Kidney capillary endothelial cell (primary cell): ENCODE results near the gene SDCCAG8.

Experiments
- DNase-seq: peaks from one replicate; pipeline ENCODE4 v3.0.0-alpha.2; 2018; ENCODE audit warnings: low spot score

SDCCAG8 gene

GRCh38 chr1:243390162-243390791 is 134.4 kb downstream of the SDCCAG8 start:
- peak; percentile 71 for DNase-seq

DNA sequence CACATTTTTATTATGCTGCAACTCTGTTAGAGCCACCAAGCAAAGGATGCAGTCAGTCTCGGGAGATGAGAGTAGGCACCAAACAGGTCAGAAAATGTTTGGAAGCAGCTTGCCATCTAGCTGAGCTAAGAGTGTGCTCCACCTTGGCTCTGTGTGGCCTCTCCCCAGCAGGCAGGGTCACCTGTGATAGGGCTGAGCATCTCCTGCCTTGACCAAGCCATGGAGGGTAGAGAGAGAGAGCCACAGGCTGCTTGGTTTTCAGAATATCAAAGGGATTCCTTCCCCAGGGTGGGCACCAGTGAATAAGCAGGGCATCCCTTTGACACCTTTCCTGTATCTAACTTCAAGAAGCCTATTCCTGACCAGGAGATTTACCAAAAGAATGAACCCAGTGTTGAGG is 135.5 kb downstream of the SDCCAG8 start:
- DNase-seq = no peak

DNA sequence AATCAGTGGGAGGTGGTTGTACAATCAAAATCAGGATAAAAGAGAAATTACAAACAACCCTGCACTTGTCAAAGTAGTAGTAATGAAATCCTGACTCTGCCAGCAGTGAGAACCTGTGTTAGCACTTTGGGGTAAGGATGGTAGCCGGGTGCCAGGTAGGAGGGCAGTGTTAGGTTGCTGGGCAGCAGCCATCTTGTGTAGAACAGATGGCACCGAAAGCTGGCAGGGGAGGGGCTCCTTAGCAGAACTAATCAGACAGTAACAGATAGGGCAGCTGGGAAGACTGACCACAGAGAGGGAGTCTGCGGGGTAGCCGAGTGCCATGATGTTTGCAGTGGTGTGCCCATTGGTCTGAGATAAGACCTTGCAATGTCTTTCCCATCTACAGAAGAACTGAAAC is 137.3 kb downstream of the SDCCAG8 start:
- DNase-seq = no peak

DNA sequence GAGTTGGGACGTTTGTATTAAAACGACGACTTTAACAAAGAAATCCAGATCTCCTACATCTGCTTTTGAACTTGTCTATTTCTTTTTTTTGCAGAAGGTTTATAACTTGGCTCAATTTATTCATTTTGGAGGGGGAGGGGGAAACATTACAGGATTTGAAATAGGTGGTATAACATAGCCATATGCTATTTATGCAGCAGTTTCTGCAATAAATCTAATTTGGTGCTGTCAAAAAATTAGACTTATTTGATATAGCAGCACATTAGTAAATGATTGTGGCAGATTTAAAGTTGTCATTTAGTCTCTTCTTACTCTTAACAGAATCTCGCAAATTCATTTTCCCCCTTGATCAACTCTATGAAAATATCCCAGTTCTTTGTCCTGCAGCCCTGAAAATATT is 138.2 kb downstream of the SDCCAG8 start:
- DNase-seq = no peak

- no peak for DNase-seq
Measured at GRCh38 chr1:243394601-243395464, 139.0 kb downstream of the SDCCAG8 start.

DNA sequence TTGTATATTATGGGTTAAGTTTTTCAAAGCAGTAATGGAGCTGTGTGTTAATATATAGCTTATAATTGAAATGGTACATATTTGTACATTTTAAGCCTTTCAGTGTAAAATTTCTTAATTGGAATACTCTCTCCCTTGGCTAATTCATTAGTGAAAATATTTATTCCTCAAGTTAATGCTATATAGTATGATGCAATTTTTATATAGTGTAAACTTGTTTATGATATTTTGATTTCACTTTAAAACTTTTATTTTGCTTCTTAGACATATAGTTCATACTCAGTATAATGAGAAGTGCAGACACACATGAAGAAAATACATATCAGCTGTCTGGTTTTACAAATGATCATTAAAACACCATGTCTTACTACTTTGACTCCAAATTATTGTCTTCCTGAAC is 140.6 kb downstream of the SDCCAG8 start:
- no peak for DNase-seq

DNA sequence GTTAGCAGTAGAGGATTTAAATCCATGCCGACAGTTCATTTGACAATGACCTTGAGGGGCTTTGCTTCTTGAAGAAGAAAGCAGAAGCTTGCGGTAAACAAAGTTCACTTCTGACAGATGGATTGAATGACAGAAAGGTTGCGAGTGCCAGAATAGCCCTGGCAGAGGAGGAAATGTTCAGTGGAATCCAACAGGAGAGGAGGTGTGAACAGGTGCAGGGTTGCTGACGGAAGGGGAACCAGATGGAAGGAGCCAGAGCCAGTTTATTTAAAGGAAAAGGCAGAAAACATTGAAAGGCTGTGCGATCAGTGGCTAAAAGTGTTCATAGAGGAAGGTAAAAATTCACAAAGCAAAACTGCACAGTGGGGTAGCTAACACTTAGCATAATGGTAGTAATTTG is 141.0 kb downstream of the SDCCAG8 start:
- DNase-seq = no peak

DNA sequence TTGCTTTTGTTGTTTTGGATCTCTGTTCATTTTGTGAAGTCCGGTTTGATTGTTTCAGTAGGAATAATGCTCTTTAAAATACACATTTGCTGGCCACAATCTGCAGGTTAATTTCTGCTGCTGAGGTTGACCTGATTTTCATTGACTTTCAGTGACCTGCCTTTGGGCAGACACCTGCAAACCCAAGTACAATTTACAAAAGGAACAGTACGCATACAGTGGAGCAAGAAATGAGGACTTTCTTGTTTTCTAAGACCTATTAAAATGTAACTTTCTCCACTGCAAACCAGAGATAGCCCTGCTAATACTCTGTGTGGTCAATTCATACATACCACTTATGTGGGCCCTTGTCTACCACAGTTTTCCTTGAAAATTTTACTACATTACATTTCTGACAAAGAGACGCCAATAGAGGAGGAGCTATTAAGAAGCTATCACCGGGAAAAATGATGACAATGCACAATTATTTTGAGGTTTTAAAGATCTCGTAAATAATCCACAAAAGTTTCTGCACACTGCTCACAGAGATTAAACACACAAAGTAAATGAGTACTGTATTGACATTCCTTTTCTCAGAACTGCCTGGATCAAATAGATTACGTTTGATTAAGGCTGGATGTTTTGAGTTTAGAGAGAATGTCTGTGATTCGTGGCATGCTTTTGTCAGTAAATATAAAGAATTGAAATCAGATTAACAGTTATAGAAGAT is 141.9 kb downstream of the SDCCAG8 start:
- no peak for DNase-seq

DNA sequence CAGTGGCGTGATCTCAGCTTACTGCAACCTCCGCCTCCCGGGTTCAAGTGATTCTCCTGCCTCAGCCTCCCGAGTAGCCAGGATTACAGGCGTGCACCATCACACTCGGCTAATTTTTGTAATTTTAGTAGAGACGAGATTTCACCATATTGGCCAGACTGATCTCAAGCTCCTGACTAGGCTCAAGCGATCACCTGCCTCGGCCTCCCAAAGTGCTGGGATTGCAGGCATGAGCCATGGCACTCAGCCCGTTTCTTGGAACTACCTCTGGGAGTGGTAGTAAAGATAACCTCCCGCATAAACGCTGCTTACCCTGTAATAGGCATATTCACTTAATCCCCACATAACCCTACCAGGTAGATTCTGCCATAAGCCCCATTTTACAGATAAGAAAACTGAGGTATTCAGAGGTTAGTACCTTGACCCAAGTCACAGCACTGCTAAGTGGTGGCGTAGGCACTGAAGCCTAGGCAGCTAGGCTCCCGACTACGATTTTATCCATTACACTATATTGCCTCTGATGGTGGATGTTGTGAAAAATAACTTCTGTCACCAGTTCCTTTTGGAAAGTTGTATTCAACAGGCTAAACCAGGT is 143.8 kb downstream of the SDCCAG8 start:
- DNase-seq = no peak

GRCh38 chr1:243402868-243403267 is 147.0 kb downstream of the SDCCAG8 start:
- no peak for DNase-seq

- no peak for DNase-seq
Measured at GRCh38 chr1:243406424-243406823, 150.6 kb downstream of the SDCCAG8 start.

DNA sequence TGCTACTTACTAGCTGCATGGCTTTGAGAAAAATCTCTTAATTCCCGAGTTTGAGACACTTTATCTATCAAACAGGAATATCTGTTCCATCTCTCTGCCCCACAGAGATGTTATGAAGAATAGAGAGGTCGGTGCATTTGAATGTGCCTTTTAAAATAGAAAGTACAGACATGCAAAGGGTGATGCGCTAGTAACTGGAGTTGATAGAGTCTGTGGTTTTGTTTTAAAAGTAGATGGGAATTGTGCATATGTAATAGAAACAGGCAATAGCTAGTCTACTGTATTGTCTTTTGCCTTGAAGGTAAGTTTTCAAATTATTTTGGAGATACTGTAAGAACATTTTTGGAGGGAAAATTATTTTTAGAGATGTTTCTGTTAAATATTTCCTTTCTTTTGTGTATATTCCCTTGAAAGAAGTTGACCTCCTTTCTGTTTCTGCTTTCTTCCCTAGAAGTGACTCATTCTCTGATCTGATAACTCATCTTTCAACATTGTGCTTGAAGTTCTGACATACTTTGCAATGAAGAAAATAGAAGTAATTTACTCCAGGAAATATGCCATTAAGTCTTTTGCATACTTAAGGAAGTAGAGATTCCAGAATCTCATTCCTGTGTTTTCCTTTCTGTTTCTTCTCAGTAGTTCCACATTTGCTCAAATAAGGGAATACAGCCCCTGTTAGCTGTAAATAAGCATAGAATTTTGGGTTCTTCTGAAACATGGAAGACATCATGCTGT is 151.6 kb downstream of the SDCCAG8 start:
- DNase-seq = peak; percentile 19

GRCh38 chr1:243408479-243408878 is 152.6 kb downstream of the SDCCAG8 start:
- DNase-seq = no peak

- peak; percentile 13 for DNase-seq
Measured at GRCh38 chr1:243409284-243409683, 153.4 kb downstream of the SDCCAG8 start.

- no peak for DNase-seq
Measured at GRCh38 chr1:243411472-243411871, 155.6 kb downstream of the SDCCAG8 start.

GRCh38 chr1:243413431-243414151 is 157.8 kb downstream of the SDCCAG8 start:
- DNase-seq = no peak

DNA sequence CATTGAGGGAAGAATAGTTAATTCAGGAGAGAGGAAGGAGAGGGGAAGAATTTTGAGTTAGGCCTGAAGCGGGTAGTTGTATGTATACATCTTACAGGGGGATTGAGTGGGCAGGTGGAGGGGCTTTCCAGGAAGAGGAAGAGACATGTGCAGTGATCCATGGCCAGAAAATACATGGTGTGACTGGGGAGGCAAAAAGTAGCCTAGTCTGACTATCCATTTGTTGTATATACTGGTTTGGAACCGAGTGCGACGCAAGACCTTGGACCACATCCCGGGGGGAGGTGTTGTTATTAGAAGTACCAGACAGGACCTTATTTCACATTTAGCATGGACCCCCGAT is 158.3 kb downstream of the SDCCAG8 start:
- no peak for DNase-seq

GRCh38 chr1:243415663-243416408 is 160.0 kb downstream of the SDCCAG8 start:
- no peak for DNase-seq

GRCh38 chr1:243416495-243416894 is 160.7 kb downstream of the SDCCAG8 start:
- DNase-seq = no peak
